ENCODE results near the gene ST3GAL3.

DNA sequence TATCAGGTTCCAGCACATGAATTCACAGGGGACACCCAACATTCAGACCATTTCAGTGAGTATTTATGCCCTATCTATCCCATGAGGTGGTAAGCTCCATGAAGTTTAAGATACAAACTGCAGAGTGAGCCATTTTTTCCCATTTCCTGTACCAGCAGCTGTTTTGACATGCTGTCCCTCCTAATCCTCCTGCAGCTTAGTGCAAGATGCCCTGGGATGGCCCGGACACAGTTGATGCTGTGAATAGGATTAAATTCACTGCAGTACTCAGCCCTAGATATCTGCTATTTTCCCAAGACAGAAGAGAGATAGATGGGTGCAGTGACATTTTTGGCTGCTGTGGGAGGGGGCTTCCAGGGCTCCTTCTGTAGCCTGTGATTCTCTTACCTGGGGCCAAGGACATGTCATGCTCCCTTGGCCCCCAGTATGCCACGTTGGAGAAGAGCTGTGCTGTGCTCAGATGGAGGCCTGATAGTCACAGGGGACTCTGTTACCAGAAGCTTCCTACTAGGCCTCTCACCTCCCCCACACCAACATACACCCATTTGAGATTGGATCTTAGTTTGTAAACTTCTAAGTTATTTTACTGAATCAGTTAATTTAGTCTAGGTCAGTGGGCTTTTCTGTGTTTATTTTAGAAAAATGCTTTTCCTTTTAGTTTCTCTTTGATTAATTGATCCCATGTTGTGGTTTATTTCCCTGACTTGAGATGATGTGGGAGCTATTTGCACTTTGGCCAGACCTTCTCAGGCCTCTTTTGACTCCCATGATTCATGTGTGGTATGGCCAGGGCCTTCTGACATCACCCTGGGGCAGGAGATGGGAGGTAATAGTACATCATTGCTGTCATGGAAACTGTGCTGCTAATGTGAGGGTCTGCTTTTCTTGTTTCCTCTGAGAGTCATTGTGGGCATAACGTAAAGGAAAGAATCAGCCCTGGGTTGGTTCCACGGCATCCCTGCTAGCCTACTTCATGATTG, 92.6 kb downstream of the ST3GAL3 start:
- no peak for TF ChIP-seq CREB1 (CRISPR knock-in tag; IDR thresholded peaks at IDR 0.05)
- TF ChIP-seq, protein P1, sequence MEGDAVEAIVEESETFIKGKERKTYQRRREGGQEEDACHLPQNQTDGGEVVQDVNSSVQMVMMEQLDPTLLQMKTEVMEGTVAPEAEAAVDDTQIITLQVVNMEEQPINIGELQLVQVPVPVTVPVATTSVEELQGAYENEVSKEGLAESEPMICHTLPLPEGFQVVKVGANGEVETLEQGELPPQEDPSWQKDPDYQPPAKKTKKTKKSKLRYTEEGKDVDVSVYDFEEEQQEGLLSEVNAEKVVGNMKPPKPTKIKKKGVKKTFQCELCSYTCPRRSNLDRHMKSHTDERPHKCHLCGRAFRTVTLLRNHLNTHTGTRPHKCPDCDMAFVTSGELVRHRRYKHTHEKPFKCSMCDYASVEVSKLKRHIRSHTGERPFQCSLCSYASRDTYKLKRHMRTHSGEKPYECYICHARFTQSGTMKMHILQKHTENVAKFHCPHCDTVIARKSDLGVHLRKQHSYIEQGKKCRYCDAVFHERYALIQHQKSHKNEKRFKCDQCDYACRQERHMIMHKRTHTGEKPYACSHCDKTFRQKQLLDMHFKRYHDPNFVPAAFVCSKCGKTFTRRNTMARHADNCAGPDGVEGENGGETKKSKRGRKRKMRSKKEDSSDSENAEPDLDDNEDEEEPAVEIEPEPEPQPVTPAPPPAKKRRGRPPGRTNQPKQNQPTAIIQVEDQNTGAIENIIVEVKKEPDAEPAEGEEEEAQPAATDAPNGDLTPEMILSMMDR (IDR thresholded peaks at IDR 0.05): no peak
- no peak for TF ChIP-seq CBFB (CRISPR knock-in tag; IDR thresholded peaks at IDR 0.05; ENCODE audit: low read depth)

Measured in WTC11 (cell line).